Colonic mucosa (tissue), 4 donors: Measurements from ENCODE around the gene PPP1R12B. TPM values are rescaled to one million over a fixed set of nuclear protein-coding genes. Genes with fewer than 3 reads are reported as not detected.
A peak's percentile ranks its signal among the peaks of the same experiment; 100 is the strongest.
"Not testable (repeated sequence)": the region's sequence is repeated elsewhere in the genome, so short reads cannot be mapped to it uniquely, and the experiment has no call there.

ENCODE experiments used
- DNase-seq: peaks from one replicate; pipeline ENCODE4 v3.0.0-alpha.2; 2020
- H3K27ac ChIP-seq: fragments of 200-600 bp; one replicate; pipeline ENCODE4 v1.8.0; 2021
- H3K27me3 ChIP-seq: fragments of 200-600 bp; one replicate; pipeline ENCODE4 v1.8.0; 2021
- H3K36me3 ChIP-seq: fragments of 200-600 bp; one replicate; pipeline ENCODE4 v1.8.0; 2021
- H3K4me1 ChIP-seq: fragments of 200-600 bp; one replicate; pipeline ENCODE4 v1.8.0; 2021; ENCODE audit warnings: mild to moderate bottlenecking
- H3K4me3 ChIP-seq: fragments of 200-600 bp; one replicate; pipeline ENCODE4 v1.8.0; 2021
- H3K9ac ChIP-seq, 2 donors: one replicate each; pipeline ENCODE4 v1.7.0; 2013; ENCODE audit warnings: control low read depth in 2 of 2, low read depth in 2 of 2, low read length in 2 of 2
- H3K9me3 ChIP-seq: fragments of 200-600 bp; one replicate; pipeline ENCODE4 v1.8.0; 2021
- CTCF ChIP-seq: fragments of 200-600 bp; IDR thresholded peaks from one replicate; pipeline ENCODE4 v1.8.0; 2022; ENCODE audit warnings: antibody characterized with exemption, mild to moderate bottlenecking
- intact Hi-C: fragments of 100-400 bp; cut with DNase I; formaldehyde crosslinking; loops from one replicate; pipeline ENCODE4 v1.14.1; 2022
- total RNA-seq, 2 donors: library from RNA; stranded (reverse); fragmentation: NEBNext Ultra II Directional in 1 of 2; extraction: Animal tissue kit (Norgen Biotek cat#: 25700) in 1 of 2; gene quantifications; one replicate each; pipeline ENCODE4 v1.2.1, GENCODE V29; 2021
- donor health status: healthy.
- donor health status: DM: no; HTN: no; CAD: no.
- donor health status: DM: no; HTN: no; CAD: no.

PPP1R12B gene
- total RNA-seq, 2 donors from 2014 or later = 41.1 to 125 TPM

GRCh38 chr1:202473266-202474045, 125.0 kb downstream of the PPP1R12B start:
- H3K27me3 ChIP-seq, H3K27ac ChIP-seq, H3K9me3 ChIP-seq, H3K36me3 ChIP-seq, intact Hi-C loops, H3K4me1 ChIP-seq, H3K4me3 ChIP-seq, DNase-seq, H3K9ac ChIP-seq: not testable (repeated sequence)

- DNase-seq, H3K27ac ChIP-seq, intact Hi-C loops, H3K27me3 ChIP-seq, H3K9ac ChIP-seq, H3K9me3 ChIP-seq, H3K4me1 ChIP-seq, H3K4me3 ChIP-seq, H3K36me3 ChIP-seq: not testable (repeated sequence)
Observed at GRCh38 chr1:202479661-202480060, 131.2 kb downstream of the PPP1R12B start.

- H3K9ac ChIP-seq, intact Hi-C loops, H3K27me3 ChIP-seq: not testable (repeated sequence)
Observed at GRCh38 chr1:202480640-202481039, 132.1 kb downstream of the PPP1R12B start.

GRCh38 chr1:202483362-202483761, 134.9 kb downstream of the PPP1R12B start:
- H3K4me3 ChIP-seq, intact Hi-C loops, H3K4me1 ChIP-seq, H3K9ac ChIP-seq, H3K9me3 ChIP-seq, H3K27me3 ChIP-seq, H3K36me3 ChIP-seq: not testable (repeated sequence)
- peak; percentile 75 for DNase-seq
- H3K27ac ChIP-seq = peak overlapping the region; percentile 58

More at GRCh38 chr1:202480640-202481039, 132.1 kb downstream of the PPP1R12B start:
- H3K9me3 ChIP-seq, H3K4me3 ChIP-seq, H3K27ac ChIP-seq, DNase-seq, H3K36me3 ChIP-seq, H3K4me1 ChIP-seq: not testable (repeated sequence)

GRCh38 chr1:202484032-202484431, 135.5 kb downstream of the PPP1R12B start:
- H3K27me3 ChIP-seq, H3K9me3 ChIP-seq, H3K36me3 ChIP-seq, DNase-seq, H3K4me1 ChIP-seq, intact Hi-C loops, H3K4me3 ChIP-seq, H3K9ac ChIP-seq: not testable (repeated sequence)
- peak overlapping the region; percentile 58 for H3K27ac ChIP-seq

- H3K9me3 ChIP-seq, H3K9ac ChIP-seq, DNase-seq, H3K4me3 ChIP-seq, H3K27ac ChIP-seq, intact Hi-C loops, H3K36me3 ChIP-seq, H3K27me3 ChIP-seq, H3K4me1 ChIP-seq: not testable (repeated sequence)
Observed at GRCh38 chr1:202484820-202485219, 136.3 kb downstream of the PPP1R12B start.

- intact Hi-C loops, H3K9ac ChIP-seq, DNase-seq, H3K9me3 ChIP-seq, H3K27me3 ChIP-seq, H3K4me3 ChIP-seq, H3K4me1 ChIP-seq, H3K27ac ChIP-seq, H3K36me3 ChIP-seq: not testable (repeated sequence)
Observed at GRCh38 chr1:202488178-202488649, 139.7 kb downstream of the PPP1R12B start.

GRCh38 chr1:202489101-202489500, 140.6 kb downstream of the PPP1R12B start:
- H3K27ac ChIP-seq, DNase-seq, H3K36me3 ChIP-seq, H3K4me1 ChIP-seq, H3K9ac ChIP-seq, H3K4me3 ChIP-seq, H3K27me3 ChIP-seq, H3K9me3 ChIP-seq, intact Hi-C loops: not testable (repeated sequence)

- H3K9me3 ChIP-seq, H3K4me1 ChIP-seq, intact Hi-C loops, H3K9ac ChIP-seq, H3K36me3 ChIP-seq, H3K27me3 ChIP-seq, H3K4me3 ChIP-seq, DNase-seq, H3K27ac ChIP-seq: not testable (repeated sequence)
Observed at GRCh38 chr1:202493112-202493511, 144.6 kb downstream of the PPP1R12B start.

- no peak overlapping the region for H3K27ac ChIP-seq
- DNase-seq = no peak
- no peaks in the 10 kb centered on the region for H3K27me3 ChIP-seq
- H3K36me3 ChIP-seq = peaks cover 6% of the 10 kb centered on the region
- intact Hi-C loops = no loop called here
- H3K9ac ChIP-seq = no peak overlapping the region
- no peak overlapping the region for H3K4me3 ChIP-seq
- no peaks in the 10 kb centered on the region for H3K9me3 ChIP-seq
- TF ChIP-seq CTCF = no peak
- H3K4me1 ChIP-seq = no peaks in the 10 kb centered on the region
Observed at GRCh38 chr1:202498542-202498941, 150.0 kb downstream of the PPP1R12B start.

GRCh38 chr1:202499997-202500396, 151.5 kb downstream of the PPP1R12B start:
- H3K9ac ChIP-seq, H3K27ac ChIP-seq, H3K36me3 ChIP-seq, H3K9me3 ChIP-seq, H3K4me3 ChIP-seq, H3K27me3 ChIP-seq, intact Hi-C loops, H3K4me1 ChIP-seq, DNase-seq: not testable (repeated sequence)
